HG03159 (cell line): ENCODE measurements around the gene U2SURP.
"Not testable (repeated sequence)": the region's sequence is repeated elsewhere in the genome, so short reads cannot be mapped to it uniquely, and the experiment has no call there.

Source experiments
- ATAC-seq: cut with Tn5 transposase; IDR thresholded peaks from one replicate; pipeline ENCODE4 v1.9.1; 2021; ENCODE audit warnings: mild to moderate bottlenecking, moderate library complexity; ENCODE audit not compliant: unreplicated experiment

The U2SURP gene

DNA sequence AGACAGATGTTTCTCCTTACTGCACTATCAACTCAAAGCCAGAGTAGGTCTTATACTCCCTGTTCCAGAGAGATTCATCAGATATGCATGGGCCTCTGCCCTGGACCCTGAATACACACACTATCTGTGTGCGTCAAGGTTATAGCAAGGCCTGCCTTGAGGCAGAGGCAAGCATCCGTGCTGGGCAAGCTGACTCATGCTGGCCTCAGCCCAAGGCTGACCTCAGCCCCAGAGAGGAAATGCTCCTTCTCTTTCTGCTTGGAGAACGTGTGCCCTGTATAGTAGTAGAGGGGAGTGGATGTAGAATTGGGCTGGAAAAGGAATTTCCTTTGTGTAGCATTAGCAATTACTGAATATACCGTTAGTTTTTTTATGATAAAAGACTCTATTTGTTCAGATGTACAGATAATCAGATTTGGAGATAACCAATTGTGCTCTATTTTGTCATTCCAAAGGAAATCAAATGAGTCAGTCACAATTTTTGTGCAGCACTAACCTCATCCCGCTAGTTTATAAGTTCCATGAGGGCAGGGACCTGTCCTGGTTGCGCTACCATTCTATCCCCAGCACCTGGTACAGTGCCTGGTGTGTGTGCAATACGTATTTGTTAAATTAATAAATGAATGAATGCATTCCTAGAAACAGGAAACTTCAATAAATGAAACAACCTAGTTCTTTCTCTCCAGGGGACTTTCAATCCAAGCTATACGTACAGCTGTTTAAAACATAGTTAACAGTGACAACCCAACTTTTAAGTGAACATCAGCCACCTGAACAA, 24.6 kb upstream of the U2SURP start:
- no peak for ATAC-seq

GRCh38 chr3:142977399-142977728, 24.0 kb upstream of the U2SURP start:
- no peak for ATAC-seq

DNA sequence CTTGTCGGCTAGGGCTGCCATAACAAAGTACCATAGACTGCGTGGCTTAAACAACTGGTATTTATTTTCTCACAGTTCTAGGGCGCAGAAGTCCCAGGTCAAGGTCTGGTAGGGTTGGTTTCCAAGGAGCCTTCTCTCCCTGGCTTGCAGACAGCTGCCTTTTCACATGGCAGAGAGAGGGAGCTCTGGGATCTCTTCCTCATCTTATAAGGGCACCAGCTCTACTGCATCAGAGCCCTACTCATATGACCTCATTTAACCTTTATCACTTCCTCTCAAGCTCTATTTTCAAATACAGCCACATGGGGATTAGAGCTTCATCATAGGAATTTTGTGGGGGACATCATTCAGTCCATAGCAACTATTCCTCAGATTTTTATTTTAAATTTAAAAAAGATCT, 20.3 kb upstream of the U2SURP start:
- no peak for ATAC-seq

- no peak for ATAC-seq
These were observed 19.2 kb upstream of the U2SURP start for GRCh38 chr3:142982038-142982773.

DNA sequence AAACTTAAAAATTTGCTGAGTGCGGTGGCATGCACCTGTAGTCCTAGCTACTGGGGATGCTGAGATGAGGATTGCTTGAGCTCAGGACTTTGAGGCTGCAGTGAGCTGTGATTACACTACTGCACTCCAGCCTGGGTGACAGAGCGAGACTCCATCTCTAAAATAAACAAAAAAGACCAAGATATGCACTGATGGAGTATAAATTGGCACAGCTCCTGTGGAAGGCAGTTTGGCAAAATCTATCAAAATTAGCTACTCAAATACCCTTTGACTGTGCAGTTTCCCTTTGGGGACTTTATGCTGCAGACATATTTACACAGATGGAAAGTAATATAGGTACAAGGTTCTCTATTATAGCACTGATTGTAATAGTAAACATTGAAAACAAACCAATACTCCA, 18.1 kb upstream of the U2SURP start:
- no peak for ATAC-seq

GRCh38 chr3:142984255-142984654, 17.1 kb upstream of the U2SURP start:
- ATAC-seq, result no peak

DNA sequence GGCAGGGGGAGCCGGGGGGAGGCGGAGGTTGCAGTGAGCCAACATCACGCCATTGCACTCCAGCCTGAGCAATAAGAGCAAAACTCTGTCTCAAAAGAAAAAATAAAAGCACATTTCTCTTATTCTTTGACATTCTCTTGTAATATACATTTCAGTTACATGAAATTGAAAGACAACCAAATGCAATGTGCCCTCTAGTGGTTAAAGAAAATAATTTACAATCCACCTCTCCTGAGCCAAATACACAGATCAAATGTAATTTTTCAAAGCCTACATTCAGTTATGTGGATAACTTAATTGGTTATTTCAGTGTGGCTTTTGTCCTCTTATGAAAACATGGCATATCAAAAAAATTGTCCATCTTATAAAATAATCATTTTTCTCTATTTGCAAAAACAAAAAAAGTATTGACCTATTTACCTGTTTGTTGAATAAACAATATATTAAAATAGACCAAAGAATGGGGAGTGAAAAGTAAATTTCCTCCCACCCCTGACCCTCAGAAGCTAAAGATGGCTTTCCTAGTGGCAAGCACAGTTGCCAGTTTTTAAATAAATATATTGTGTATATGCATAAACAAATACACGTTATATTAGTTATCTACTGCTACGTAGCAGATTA, 14.2 kb upstream of the U2SURP start:
- ATAC-seq, result no peak

- ATAC-seq, result peak; percentile 60
These were observed 13.7 kb upstream of the U2SURP start for GRCh38 chr3:142987707-142988106.

DNA sequence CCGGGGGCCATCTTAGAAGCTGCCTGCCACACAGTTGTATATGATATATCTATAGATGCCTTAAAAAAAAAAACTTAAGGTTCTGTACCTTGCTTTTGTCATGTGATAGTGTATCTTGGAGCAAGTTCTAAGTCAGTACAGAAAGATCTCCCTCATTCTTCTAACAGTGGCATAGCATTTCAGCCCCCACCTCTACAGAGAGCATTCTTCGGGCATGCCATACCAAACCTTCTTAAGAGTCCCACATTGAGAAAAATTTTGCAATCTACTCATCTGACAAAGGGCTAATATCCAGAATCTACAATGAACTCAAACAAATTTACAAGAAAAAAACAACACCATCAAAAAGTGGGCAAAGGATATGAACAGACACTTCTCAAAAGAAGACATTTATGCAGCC, 13.1 kb upstream of the U2SURP start:
- not testable (repeated sequence) for ATAC-seq

DNA sequence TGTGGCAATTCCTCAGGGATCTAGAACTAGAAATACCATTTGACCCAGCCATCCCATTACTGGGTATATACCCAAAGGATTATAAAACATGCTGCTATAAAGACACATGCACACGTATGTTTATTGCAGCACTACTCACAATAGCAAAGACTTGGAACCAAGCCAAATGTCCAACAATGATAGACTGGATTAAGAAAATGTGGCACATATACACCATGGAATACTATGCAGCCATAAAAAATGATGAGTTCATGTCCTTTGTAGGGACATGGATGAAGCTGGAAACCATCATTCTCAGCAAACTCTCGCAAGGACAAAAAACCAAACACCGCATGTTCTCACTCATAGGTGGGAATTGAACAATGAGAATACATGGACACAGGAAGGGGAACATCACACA, 12.5 kb upstream of the U2SURP start:
- not testable (repeated sequence) for ATAC-seq

DNA sequence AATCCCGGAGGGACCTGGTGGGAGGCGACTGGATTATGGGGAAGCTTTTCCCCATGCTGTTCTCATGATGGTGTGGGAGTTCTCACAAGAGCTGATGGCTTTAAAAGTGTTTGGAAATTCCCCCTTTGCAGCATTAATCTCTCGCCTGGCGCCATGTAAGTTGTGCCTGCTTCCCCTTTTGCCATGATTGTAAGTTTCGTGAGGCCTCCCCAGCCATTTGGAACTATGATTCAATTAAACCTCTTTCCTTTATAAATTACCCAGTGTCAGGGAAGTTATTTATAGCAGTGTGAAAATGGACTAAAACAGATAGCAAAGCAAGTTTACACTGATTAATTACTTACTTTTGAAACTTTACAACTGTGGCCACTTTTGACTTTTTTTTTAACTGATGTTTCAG, 10.6 kb upstream of the U2SURP start:
- no peak for ATAC-seq

DNA sequence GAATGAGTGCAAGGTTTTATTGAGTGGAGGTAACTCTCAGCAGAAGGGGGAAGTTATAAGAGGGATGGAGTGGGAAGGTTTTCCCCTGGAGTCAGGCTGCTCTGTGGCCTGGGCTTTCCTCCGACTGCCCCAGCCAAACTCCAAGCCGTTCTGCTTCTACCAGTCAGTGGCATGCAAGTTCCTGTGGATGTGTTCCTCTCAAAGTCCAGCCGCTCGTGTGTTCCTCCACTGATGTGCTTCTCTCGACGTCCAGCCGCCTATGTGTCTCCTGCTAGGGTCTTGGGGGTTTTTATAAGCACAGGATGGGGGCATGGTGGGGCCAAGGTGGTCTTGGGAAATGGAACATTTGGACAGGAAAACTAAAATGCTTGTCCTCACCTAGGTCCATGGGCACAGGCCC, 9.0 kb upstream of the U2SURP start:
- ATAC-seq, result no peak

DNA sequence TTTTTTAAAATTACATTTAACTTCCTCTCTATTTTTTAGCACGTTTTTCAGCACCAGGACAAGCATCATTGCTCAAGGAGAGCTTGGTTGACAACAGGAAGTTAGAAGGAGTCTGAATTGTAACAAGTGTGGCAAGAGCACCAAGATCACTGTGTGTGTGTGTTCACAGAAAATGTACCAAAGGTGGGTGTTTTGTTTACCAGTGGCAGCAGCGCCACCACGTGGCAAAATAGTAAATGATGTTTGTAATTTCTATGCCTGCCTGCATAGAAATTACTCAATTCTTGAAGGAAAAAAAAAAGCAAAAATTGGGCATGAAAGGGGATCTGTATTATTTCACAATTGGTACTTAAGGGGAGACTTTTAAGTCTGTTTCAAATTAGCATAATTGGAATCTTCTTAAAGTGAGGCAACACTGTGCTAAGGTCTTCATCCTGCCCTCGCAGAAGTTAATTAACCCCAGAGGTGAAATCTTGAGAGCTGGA, 7.4 kb upstream of the U2SURP start:
- ATAC-seq, result peak; percentile 73

DNA sequence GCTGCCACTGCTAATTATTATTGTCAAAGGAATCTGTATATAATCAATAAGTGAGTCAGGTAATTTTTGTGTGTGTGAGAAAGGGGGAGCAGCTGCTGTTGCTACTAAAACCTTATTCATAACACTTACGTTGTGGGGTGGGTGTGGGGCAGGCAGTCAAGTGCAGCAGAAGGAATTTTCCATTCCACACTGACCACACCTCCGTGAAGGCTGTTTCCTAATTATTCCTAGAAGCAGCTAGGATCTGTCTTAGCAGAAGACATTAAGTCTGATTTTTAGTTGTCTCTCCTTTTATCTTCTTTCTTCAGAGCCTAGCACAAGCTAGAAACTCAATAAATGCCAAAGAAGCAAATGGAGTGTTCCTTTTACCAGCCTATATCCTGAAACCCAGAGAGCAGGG, 4.0 kb upstream of the U2SURP start:
- no peak for ATAC-seq

GRCh38 chr3:142998439-142998838, 2.9 kb upstream of the U2SURP start:
- ATAC-seq, result no peak

GRCh38 chr3:142999881-143000280, 1.5 kb upstream of the U2SURP start:
- ATAC-seq, result no peak

- no peak for ATAC-seq
These were observed 842 bp upstream of the U2SURP start for GRCh38 chr3:143000528-143000927.

DNA sequence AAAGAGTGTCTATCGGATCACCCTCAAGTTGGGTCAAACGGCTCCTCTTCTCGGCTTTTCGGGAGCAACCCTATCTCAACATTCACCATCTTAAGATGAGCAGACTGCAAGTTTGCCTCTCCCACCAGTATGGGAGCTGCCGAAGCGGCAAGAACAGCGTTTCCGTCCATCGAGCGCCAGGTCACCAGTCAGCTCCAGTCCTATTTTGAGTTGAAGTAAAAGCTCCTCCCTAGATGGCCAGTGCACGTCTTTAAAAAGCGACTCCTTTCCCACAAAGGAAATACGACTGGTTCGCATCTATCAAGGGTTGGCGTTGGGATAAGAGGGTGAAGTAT, 369 bp upstream of the U2SURP start:
- ATAC-seq, result peak; percentile 67

- ATAC-seq, result no peak
These were observed 828 bp downstream of the U2SURP start for GRCh38 chr3:143002083-143002712.

- no peak for ATAC-seq
These were observed 1.4 kb downstream of the U2SURP start for GRCh38 chr3:143002727-143003126.

DNA sequence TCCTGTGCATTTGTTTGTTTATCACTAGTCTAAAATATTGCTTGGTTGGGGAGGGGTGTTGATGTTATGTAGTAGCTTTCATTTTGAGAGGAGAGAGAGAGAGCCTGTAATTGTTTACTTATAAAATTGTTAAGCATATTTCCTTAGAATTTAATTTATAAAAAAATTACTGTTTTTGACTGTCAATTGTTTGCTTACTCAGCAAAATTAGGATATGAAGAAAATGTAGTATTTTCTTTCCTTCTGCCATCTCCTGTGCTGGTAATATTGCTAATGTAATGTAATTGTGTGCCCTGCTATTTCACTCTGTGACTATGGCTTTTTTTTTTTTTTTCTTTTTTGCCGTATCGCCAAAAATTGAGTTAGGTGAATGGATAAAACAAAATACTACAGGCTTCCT, 3.5 kb downstream of the U2SURP start:
- ATAC-seq, result no peak

DNA sequence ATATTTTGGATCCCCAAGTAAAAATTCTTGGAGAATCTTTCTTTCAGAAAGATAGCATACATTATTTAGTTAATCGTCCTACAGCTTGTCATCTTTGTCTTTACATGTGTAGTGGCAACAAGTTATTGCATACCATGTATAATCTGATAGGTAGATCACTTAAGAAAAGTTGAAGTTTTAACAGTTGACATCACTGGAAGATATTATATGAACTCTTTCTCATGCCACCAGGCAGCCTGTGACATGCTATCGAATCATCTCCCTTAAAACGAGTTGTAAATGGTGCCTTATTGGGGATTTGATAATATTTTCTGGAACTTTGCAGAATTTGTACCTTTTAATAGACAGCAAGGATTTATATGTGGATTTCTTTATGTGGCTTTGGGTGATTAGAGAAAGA, 8.7 kb downstream of the U2SURP start:
- no peak for ATAC-seq
